Stimulated activated CD4-positive, alpha-beta T cell treated with anti-CD3 and anti-CD28 coated beads, TNF-alpha, amount 100 ng/mL, for 24 hours (primary cell): ENCODE measurements around the gene SRD5A1.

ENCODE experiments used
- DNase-seq, 3 experiments: peaks; one replicate each; pipeline ENCODE4 v3.0.0-alpha.2; 2020; ENCODE audit warnings: low read depth in 3 of 3

The SRD5A1 gene, protein sequence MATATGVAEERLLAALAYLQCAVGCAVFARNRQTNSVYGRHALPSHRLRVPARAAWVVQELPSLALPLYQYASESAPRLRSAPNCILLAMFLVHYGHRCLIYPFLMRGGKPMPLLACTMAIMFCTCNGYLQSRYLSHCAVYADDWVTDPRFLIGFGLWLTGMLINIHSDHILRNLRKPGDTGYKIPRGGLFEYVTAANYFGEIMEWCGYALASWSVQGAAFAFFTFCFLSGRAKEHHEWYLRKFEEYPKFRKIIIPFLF

GRCh38 chr5:6632888-6633468 lies at the start of gene SRD5A1, which contains the start of gene NSUN2:
SRD5A1 (plus strand) TSS chr5:6633440; CDS start chr5:6633577, 137 bp downstream.
NSUN2 (minus strand) TSS chr5:6633044; CDS start chr5:6632979, 65 bp downstream.
- DNase-seq: peak; percentile 73 to 89 (median 84)

- DNase-seq: no peak
These were observed 49.1 kb upstream of the SRD5A1 start for GRCh38 chr5:6584101-6584645.

DNA sequence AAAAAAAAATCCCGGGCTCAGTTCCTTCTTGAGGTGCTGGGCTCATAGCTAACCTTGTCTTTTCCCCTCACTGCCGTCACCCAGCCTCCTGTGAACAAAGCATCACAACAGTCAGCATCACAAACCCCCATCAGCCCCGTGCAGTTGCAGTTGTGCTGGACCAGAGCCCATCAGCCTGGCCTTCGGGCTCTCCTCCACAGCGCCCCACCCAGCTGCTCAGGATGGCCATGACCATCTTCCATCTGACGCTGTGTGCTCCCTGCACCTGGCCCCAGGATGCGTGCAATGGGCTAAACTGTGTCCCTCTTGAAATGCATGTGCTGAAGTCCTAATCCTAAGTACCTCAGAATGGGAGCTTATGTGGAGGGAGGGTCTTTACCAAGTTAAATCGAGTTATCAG lies 48.5 kb upstream of the SRD5A1 start:
- DNase-seq: no peak

GRCh38 chr5:6585168-6585567 lies 48.1 kb upstream of the SRD5A1 start:
- DNase-seq: no peak

- DNase-seq: no peak
These were observed 47.1 kb upstream of the SRD5A1 start for GRCh38 chr5:6585939-6586646.

DNA sequence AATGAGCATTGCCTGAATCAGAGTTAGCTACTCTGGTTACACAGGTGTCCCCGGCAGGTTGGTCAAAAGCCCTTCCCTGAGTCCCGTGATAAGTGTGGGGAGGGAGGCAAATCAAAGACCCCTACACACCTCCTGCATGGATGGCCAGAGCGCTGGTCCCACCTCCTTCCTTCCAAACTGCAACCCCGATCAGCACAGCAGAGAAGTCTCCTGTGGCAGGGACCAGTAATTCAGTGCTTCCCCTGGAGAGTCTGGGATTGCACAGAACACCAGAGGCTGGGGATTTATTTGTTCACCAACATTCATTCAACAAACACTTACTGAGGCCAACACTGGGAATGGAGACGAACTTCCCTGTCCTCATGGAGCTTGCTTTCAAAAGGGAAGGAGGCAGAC lies 46.6 kb upstream of the SRD5A1 start:
- no peak for DNase-seq

DNA sequence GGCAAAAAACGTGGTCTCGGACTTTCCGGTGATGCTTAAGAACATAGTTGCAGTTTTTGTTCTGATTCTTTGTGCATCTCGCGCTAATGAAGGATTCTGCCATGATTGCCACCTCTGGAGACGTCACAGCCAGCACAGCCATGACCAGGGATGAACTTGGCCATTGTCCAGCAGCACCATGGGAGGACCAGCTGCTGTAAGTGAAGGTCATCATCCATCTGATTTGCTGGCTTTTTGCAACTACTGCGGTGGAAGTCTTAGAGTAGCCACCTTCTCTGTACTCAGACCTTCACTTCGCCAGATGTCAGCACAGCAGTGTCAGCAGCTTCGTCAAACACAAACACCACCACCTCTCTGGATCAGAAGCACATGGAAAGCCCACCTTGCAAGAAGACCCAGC lies 46.1 kb upstream of the SRD5A1 start:
- DNase-seq: no peak

DNA sequence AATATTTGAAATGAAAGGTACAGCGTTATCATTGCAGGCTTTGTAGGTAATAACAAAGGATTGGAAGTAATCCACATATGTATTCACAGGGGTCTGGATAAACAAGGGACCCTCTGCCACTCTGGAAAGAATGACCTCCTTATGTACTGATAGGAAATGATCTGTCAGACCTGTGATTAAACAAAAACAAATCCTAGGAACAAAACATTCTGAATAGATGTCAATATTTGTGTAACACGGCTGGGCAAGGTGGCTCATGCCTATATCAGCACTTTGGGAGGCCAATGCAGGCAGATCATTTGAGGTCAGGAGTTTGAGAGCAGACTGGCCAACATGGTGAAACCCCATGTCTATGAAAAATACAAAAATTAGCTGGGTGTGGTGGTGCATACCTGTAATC lies 42.7 kb upstream of the SRD5A1 start:
- DNase-seq: no peak

DNA sequence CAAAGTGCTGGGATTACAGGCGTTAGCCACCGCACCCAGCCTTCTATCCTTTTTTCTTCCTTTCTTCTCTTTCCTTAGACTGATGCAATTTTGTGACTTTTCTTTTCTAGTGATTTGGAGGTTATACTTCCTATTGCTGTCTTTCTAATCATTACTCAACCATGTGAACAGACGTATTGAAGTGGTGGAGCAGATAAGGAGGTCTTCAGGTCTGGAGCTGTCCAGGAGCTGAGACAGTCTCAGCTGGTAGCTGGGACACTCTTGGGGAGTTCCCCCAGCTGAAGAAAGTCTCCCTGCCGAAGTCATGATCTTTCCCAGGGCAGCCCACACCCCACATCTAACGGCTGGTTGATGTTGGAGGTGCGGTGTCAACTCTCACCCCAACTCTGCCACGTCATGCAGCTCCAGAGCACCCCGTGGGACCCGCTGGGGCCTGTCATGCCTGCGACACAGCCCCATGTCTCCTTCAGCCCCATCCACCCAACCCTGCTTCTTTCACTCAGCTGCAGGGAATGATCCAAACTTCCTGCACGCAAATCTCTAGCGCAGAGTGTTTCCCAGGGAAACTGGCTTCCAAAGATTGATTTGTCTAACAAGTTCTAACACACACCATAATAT lies 41.5 kb upstream of the SRD5A1 start:
- no peak for DNase-seq

DNA sequence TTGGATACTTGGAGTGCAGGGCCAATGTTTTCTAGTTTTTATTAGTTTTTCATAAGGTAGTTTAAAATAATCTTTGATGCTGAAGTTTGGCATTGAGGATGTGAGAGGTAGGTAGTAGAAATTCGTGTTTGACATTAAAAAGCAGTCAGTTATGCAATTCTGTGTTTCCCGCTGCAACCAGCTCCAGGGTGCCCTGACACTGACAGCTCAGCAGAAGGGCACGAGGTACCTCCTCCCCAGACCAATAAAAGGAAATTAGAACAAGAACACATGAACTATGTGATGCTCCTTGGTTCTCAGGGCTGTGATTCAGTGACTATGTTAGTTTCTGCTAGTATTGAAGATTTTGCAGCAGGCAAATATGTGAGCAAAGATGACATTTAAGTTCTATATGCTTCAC lies 40.6 kb upstream of the SRD5A1 start:
- DNase-seq: no peak

DNA sequence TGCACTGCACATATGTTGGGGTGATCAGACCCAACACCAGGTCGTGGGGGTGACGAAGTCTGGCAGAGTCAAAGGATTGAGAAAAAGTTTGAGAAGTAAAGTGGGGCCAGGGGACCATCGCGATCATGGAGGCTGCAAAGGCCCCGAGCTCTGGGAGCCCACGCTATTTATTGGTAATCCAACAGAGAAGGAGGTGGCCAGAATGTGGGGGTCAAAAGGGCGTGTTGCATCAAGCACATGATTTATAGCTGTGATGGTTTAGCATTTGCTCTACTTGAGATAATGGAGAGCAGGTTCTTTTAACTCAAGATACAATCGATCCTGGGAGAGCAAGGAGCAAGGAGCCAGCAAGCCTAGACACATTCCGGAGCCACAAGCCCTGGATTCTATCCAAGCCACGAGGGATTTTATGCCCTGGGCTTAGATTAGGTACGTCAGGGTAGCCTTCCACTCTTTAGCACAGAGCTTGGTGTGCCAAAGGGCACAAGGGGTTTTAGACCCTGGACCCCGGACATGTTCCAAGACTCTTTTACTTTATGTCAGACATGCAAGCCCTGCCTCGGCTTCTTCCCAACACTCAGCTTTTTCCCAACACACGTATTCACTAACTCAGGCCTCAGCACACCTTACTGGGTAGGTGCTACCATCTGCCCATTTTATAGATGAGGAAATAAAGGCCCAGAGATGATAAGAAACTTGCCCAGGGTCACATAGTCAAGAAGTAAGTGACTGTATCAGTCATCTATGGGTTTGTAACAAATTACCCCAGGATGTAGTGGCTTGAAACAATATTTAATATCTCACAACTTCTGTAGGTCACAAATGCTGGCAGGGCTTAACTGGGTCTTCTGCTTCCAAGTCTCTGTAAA lies 39.9 kb upstream of the SRD5A1 start:
- DNase-seq: no peak

GRCh38 chr5:6594066-6594465 lies 39.2 kb upstream of the SRD5A1 start:
- no peak for DNase-seq

- no peak for DNase-seq
These were observed 37.8 kb upstream of the SRD5A1 start for GRCh38 chr5:6595405-6595804.

DNA sequence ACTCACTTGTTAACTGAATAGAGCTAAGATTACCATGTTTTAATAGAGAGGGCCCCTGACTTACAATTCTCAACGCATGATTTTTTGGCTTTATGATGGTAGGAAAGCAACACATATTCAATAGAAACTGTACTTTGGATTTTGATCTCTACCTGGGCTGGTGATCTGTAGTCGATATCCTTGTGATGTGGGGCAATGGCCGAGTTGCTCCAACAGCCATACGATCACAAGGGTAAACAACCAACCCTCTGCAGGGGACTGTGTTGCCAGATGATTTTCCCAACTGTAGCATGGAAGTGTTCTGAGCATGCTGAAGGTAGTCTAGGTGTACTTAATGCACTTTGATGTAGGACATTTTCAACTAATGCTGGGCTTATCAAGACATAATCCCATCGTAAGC lies 36.9 kb upstream of the SRD5A1 start:
- DNase-seq: no peak

DNA sequence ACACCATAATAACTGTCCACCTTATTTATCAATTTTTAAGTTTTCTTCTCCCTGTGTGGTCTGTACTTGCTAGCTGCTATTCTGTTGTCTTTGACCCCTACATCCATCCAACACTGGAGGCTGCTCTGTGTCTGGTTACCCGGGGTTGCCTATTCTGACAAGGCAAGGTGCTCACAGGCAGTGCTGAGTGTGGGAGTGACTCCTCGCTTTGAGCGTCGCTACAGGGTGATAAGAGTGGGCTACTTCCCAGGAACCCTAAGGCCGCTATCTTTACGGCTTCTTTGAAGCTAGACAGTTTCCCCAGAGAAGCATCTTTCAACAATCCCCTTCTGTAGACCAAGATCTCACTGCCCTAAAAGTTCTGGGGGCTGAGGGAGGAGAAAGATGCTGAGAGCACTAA lies 35.7 kb upstream of the SRD5A1 start:
- no peak for DNase-seq

DNA sequence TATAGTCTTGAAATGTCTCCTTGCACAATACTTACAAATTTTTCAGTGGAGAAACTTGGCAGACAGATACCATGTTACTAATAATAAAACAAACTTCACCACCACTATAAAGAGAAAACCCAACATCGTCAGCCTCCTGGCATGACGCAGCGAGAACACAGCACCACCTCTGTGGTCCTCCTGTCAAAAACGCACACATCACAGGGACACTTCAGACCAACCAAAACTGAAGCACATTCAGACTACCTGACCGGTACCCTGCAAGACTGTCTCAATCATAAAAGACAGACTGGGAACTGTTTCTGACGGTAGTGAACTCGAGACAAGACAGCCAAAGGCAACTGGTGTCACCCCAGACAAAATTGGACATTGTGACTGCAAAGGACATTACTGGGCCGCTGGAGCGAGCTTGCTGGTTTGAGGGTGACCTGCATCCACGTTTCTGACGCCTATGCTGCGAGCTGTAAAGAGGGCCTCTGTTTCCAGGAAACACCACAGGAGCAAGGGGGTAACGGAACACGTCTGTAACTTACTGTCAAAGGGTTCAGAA lies 34.8 kb upstream of the SRD5A1 start:
- no peak for DNase-seq

- no peak for DNase-seq
These were observed 33.5 kb upstream of the SRD5A1 start for GRCh38 chr5:6599739-6600138.

DNA sequence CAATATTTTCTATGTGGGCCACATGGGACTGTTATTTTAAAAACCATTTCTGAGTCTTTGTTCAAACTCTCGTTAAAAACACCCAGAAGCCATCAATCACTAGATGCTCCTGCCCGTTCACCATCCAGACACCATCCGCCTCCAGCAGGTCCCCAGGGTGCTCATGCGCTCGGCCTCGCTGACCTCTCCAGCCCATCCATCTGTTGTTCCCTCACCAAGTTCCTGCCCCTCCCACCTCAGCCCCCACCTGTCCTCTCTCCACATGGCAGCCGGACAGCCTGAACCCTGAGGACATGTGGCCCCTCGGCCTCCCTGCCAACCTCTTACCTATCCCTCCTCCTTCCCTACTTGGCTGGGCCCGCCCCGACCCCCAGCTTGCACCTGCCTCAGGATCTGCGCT lies 32.0 kb upstream of the SRD5A1 start:
- DNase-seq: no peak

- DNase-seq: no peak
These were observed 31.4 kb upstream of the SRD5A1 start for GRCh38 chr5:6601816-6602215.

- DNase-seq: no peak
These were observed 30.8 kb upstream of the SRD5A1 start for GRCh38 chr5:6602441-6602840.

- DNase-seq: no peak
These were observed 29.6 kb upstream of the SRD5A1 start for GRCh38 chr5:6603643-6604042.
